ENCODE results near the gene SFTPA1. TPM values are rescaled to one million over a fixed set of nuclear protein-coding genes. Genes with fewer than 3 reads are reported as not detected.
"Not testable (repeated sequence)": the region's sequence is repeated elsewhere in the genome, so short reads cannot be mapped to it uniquely, and the experiment has no call there.

The SFTPA1 gene
- total RNA-seq, 2 donors from 2014 or later: not detected

DNA sequence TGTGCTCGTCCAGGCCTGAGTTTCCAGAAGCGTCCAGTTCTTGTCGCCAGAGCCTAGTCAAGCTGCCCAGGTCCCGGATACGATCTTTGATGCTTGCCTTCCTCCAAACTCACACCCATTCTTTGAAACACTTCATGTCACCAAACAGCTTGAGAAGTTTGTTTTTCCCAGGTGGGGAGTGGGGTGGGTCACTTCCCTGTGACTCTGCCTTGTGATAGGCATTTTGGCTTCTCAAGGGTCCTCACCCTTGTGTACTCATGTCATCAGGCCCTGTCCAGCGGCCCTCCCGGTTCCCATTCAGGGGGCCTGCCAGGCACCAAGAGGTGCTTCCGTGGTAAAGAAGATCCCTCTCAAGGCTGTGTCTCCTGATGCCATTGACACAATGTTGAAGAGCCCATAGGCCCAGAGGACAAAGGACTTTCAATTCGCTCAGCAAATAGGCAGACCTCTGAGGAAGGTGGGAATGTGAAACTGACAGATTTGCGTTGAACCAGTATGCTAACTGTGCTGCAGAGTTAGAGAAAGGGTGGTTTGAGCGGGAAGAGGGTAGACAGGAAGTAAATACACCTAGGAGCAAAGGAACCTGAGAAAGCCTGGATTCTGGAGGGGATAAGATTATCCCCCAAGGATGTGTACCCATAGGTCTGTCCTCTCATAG, 24.7 kb upstream of the SFTPA1 start:
- no peaks in the 10 kb centered on the region for H3K4me1 ChIP-seq (replicated peaks)
- TF ChIP-seq, protein P1, sequence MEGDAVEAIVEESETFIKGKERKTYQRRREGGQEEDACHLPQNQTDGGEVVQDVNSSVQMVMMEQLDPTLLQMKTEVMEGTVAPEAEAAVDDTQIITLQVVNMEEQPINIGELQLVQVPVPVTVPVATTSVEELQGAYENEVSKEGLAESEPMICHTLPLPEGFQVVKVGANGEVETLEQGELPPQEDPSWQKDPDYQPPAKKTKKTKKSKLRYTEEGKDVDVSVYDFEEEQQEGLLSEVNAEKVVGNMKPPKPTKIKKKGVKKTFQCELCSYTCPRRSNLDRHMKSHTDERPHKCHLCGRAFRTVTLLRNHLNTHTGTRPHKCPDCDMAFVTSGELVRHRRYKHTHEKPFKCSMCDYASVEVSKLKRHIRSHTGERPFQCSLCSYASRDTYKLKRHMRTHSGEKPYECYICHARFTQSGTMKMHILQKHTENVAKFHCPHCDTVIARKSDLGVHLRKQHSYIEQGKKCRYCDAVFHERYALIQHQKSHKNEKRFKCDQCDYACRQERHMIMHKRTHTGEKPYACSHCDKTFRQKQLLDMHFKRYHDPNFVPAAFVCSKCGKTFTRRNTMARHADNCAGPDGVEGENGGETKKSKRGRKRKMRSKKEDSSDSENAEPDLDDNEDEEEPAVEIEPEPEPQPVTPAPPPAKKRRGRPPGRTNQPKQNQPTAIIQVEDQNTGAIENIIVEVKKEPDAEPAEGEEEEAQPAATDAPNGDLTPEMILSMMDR (IDR thresholded peaks at IDR 0.05): no peak
- no peak for TF ChIP-seq POLR2AphosphoS5 (IDR thresholded peaks at IDR 0.05)
- TF ChIP-seq POLR2A (IDR thresholded peaks at IDR 0.05): no peak
- no peaks in the 10 kb centered on the region for H3K27me3 ChIP-seq (replicated peaks; ENCODE audit: insufficient read depth)
- DNase-seq (ENCODE audit: low spot score): no peak
- no peaks in the 10 kb centered on the region for H3K9me3 ChIP-seq
- no peak overlapping the region for H3K4me3 ChIP-seq
- 91% methylated on average over 11 of the region's 11 CpGs for WGBS
- H3K36me3 ChIP-seq: no peaks in the 10 kb centered on the region
- intact Hi-C loops (cut with DNase I): no loop called here
- no peak overlapping the region for H3K27ac ChIP-seq

DNA sequence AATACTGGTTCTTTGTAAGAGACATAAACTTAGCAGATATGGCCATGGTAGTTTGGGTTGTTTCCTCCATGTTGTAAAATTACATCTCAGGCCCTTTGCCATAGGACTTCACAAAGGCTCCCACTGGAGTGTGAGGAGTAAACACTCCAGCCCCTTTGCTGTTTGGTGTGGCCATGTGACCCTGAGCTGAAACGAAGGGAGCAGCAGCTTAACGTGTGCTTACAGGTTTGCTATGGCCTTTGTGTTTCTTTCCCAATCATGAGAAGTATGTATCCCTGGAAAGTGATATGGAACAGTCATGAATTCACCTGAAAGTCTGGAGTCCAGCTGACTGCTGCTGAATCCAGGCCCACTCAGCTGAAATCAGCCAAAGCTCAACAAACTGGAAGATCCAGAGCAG, 23.8 kb upstream of the SFTPA1 start:
- TF ChIP-seq POLR2A (IDR thresholded peaks at IDR 0.05): no peak
- TF ChIP-seq, protein P1 (IDR thresholded peaks at IDR 0.05): no peak
- no peak for TF ChIP-seq POLR2AphosphoS5 (IDR thresholded peaks at IDR 0.05)
- WGBS: 34% methylated on average over 2 of the region's 2 CpGs
- intact Hi-C loops (cut with DNase I): no loop called here
- Histone ChIP-seq H3K9me3 (no peaks in the 10 kb centered on the region), H3K36me3 (no peaks in the 10 kb centered on the region), H3K4me1 (replicated peaks) (no peaks in the 10 kb centered on the region), H3K27ac (no peak overlapping the region), H3K4me3 (no peak overlapping the region), H3K27me3 (replicated peaks; ENCODE audit: insufficient read depth) (no peaks in the 10 kb centered on the region)
- DNase-seq (ENCODE audit: low spot score): no peak

DNA sequence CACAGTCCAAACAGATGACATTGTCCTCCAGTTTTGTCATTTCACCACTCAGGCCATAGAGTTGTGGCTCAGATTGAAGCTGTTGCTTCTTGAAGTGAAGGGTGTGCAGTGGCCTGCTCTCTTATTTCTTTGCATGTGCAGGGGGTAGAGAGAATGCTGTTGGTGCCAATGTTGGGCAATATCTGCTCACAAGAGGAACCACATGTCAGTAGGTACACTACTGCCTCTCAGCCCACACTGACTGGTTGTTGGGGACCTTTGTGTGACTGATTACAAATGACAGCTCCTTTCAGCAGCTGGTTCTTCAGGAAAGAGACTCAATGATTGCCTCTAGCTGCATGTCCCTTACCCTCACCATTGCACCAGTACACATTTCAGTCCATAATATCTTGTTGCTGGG, 21.9 kb upstream of the SFTPA1 start:
- Histone ChIP-seq H3K27ac (no peak overlapping the region), H3K36me3 (no peaks in the 10 kb centered on the region), H3K9me3 (no peaks in the 10 kb centered on the region), H3K4me1 (replicated peaks) (no peaks in the 10 kb centered on the region), H3K4me3 (no peak overlapping the region), H3K27me3 (replicated peaks; ENCODE audit: insufficient read depth) (no peaks in the 10 kb centered on the region)
- intact Hi-C loops (cut with DNase I): no loop called here
- TF ChIP-seq, protein P1 (IDR thresholded peaks at IDR 0.05): no peak
- no peak for DNase-seq (ENCODE audit: low spot score)

DNA sequence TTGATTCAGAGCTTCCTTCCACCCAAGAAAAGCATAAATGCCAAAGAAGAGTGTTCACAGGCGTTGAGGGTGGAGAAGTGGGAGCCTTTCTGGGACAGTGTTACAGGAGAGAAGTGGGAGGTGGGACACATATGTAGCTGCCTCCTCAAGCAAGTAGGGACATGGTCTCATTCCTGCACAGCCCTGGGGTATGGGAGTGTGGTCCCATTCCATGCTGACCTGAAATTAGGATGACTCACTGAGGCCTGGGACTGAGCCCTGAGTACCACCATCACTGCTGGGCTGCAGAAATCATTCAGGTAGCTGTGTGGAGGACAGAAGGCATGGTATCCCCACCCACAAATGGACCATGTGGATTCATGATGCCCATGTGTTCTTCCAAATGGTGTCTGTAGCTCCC, 17.4 kb upstream of the SFTPA1 start:
- Histone ChIP-seq H3K27ac (no peak overlapping the region), H3K9me3 (no peaks in the 10 kb centered on the region), H3K4me1 (replicated peaks) (no peaks in the 10 kb centered on the region), H3K27me3 (replicated peaks; ENCODE audit: insufficient read depth) (no peaks in the 10 kb centered on the region), H3K36me3 (no peaks in the 10 kb centered on the region), H3K4me3 (no peak overlapping the region)
- intact Hi-C loops (cut with DNase I): no loop called here
- no peak for DNase-seq (ENCODE audit: low spot score)
- TF ChIP-seq, protein P1 (IDR thresholded peaks at IDR 0.05): no peak
- TF ChIP-seq POLR2A (IDR thresholded peaks at IDR 0.05): no peak
- no peak for TF ChIP-seq POLR2AphosphoS5 (IDR thresholded peaks at IDR 0.05)
- WGBS: 82% methylated on average over 1 of the region's 1 CpG

DNA sequence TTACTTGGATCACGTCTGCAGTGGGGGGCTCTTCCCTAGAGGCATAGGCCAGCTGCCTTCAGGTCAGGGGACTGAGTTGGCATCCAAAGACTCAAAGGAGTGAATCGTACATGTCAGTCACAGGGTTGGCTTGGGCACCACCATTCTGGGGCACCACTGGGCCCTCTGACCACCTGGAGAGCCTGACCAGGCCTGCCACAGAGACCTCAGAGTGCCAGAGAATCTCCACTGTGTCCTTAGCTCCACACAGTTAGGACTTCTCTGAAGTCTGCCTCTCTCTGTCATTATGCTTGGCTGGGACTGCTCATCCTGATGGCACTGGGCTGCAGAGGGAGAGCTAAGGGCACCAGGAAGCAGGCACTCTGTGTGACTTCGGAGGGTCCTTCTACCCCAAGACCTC, 16.2 kb upstream of the SFTPA1 start:
- H3K4me3 ChIP-seq; H3K27me3 ChIP-seq (replicated peaks; ENCODE audit: insufficient read depth); H3K9me3 ChIP-seq; DNase-seq (ENCODE audit: low spot score); H3K27ac ChIP-seq; H3K4me1 ChIP-seq (replicated peaks); intact Hi-C loops (cut with DNase I); H3K36me3 ChIP-seq: not testable (repeated sequence)
- WGBS: 75% methylated on average over 3 of the region's 3 CpGs

Data from prostate gland (tissue), 2 donors.